ENCODE results near the gene CIC.
A peak's percentile ranks its signal among the peaks of the same experiment; 100 is the strongest.

GRCh38 chr19:42246143-42246921 lies 22.7 kb upstream of the CIC start:
- TF ChIP-seq CTCF (IDR thresholded peaks at IDR 0.05): peak in 1 of 3 donors; percentile 59
- TF ChIP-seq POLR2A (IDR thresholded peaks at IDR 0.05): no peak

Measured in lower leg skin (tissue), 3 donors.